Neuronal stem cell (in vitro differentiated cells): ENCODE data around the gene SERPINA9.

Source experiments
- DNase-seq: peaks from one replicate; pipeline ENCODE4 v3.0.0-alpha.2; 2013; ENCODE audit warnings: low spot score
- H2AFZ ChIP-seq: one replicate; pipeline ENCODE4 v1.6.1; 2013; ENCODE audit warnings: mild to moderate bottlenecking, low read length, inconsistent platforms
- H2AK5ac ChIP-seq: 2 replicates; pipeline ENCODE4 v1.6.1; 2013; ENCODE audit warnings: low read depth, mild to moderate bottlenecking, inconsistent platforms, low read length, moderate library complexity, mixed read lengths
- H2BK120ac ChIP-seq: 2 replicates; pipeline ENCODE4 v1.6.1; 2013; ENCODE audit warnings: low read depth, mild to moderate bottlenecking, inconsistent platforms, low read length, moderate library complexity, mixed read lengths
- H2BK12ac ChIP-seq: one replicate; pipeline ENCODE4 v1.6.1; 2013; ENCODE audit warnings: low read length, inconsistent platforms
- H2BK15ac ChIP-seq: 2 replicates; pipeline ENCODE4 v1.6.1; 2013; ENCODE audit warnings: mild to moderate bottlenecking, low read length, inconsistent platforms, mixed read lengths
- H2BK5ac ChIP-seq: one replicate; pipeline ENCODE4 v1.6.1; 2013; ENCODE audit warnings: inconsistent platforms, mild to moderate bottlenecking, low read length, moderate library complexity
- H3K14ac ChIP-seq: one replicate; pipeline ENCODE4 v1.6.1; 2013; ENCODE audit warnings: low read length, inconsistent platforms
- H3K18ac ChIP-seq: 2 replicates; pipeline ENCODE4 v1.6.1; 2013; ENCODE audit warnings: low read length, inconsistent platforms
- H3K23ac ChIP-seq: 2 replicates; pipeline ENCODE4 v1.6.1; 2013; ENCODE audit warnings: low read depth, mild to moderate bottlenecking, mixed read lengths, low read length, inconsistent platforms; ENCODE audit not compliant: poor library complexity
- H3K27ac ChIP-seq: replicated peaks from 3 replicates; pipeline ENCODE4 v1.5.1; 2013; ENCODE audit warnings: low read length, inconsistent platforms
- H3K27me3 ChIP-seq, 3 experiments: 2 replicates each; pipeline ENCODE4 v1.6.1; 2013; ENCODE audit warnings: low read length in 3 of 3, mild to moderate bottlenecking in 2 of 3, inconsistent platforms in 1 of 3, low read depth in 1 of 3, mixed read lengths in 1 of 3, moderate library complexity in 1 of 3; ENCODE audit not compliant: control insufficient read depth in 3 of 3, insufficient read depth in 3 of 3
- H3K36me3 ChIP-seq, 2 donors: replicated peaks in 1 of 2; 2 replicates each; pipeline ENCODE4 v1.6.1; 2013; ENCODE audit warnings: low read length in 2 of 2; ENCODE audit not compliant: control insufficient read depth in 2 of 2, insufficient read depth in 2 of 2
- H3K4ac ChIP-seq: 2 replicates; pipeline ENCODE4 v1.6.1; 2013; ENCODE audit warnings: inconsistent platforms, mild to moderate bottlenecking, low read length, moderate library complexity
- H3K4me1 ChIP-seq, 2 donors: 1 replicate in 1 of 2; 2 replicates in 1 of 2; pipeline ENCODE4 v1.6.1; 2013; ENCODE audit warnings: low read length in 2 of 2, low read depth in 1 of 2; ENCODE audit not compliant: control insufficient read depth in 2 of 2, insufficient read depth in 1 of 2
- H3K4me2 ChIP-seq: one replicate; pipeline ENCODE4 v1.6.1; 2013; ENCODE audit warnings: mild to moderate bottlenecking, low read length, inconsistent platforms; ENCODE audit not compliant: insufficient read depth, poor library complexity, severe bottlenecking
- H3K4me3 ChIP-seq, 2 donors: 2 replicates each; pipeline ENCODE4 v1.5.1; 2013; ENCODE audit warnings: low read length in 2 of 2, mild to moderate bottlenecking in 2 of 2, inconsistent platforms in 1 of 2, moderate library complexity in 1 of 2
- H3K79me1 ChIP-seq: one replicate; pipeline ENCODE4 v1.6.1; 2013; ENCODE audit warnings: low read depth, mild to moderate bottlenecking, inconsistent platforms, low read length, moderate library complexity
- H3K9ac ChIP-seq: one replicate; pipeline ENCODE4 v1.6.1; 2013; ENCODE audit warnings: mild to moderate bottlenecking, low read depth, low read length, inconsistent platforms; ENCODE audit not compliant: poor library complexity
- H3K9me3 ChIP-seq, 2 donors: replicated peaks in 1 of 2; 2 replicates each; pipeline versions ENCODE3 to v1.6.1; 2013; ENCODE audit warnings: low read length in 2 of 2, mild to moderate bottlenecking in 2 of 2, inconsistent platforms in 1 of 2, low read depth in 1 of 2, mixed read lengths in 1 of 2, moderate library complexity in 1 of 2; ENCODE audit not compliant: control insufficient read depth in 2 of 2, insufficient read depth in 1 of 2
- H4K8ac ChIP-seq: one replicate; pipeline ENCODE4 v1.6.1; 2013; ENCODE audit warnings: low read depth, mild to moderate bottlenecking, inconsistent platforms, low read length, moderate library complexity
- H4K91ac ChIP-seq: one replicate; pipeline ENCODE4 v1.6.1; 2013; ENCODE audit warnings: low read length, low read depth, mild to moderate bottlenecking, inconsistent platforms; ENCODE audit not compliant: poor library complexity
- WGBS, 2 donors: extraction: QIAGEN DNeasy Blood & Tissue Kit; methylation state at CpG; one replicate each; pipeline ENCODE4 v1.1.7; 2013; ENCODE audit warnings: missing lambda C conversion rate in 2 of 2, mixed read lengths in 1 of 2; ENCODE audit not compliant: insufficient read length in 2 of 2, insufficient replicate concordance in 1 of 2; ENCODE audit errors: extremely low coverage in 2 of 2; 5-methylcytosine and 5-hydroxymethylcytosine counted together

The SERPINA9 gene

GRCh38 chr14:94480809-94481208, 4.8 kb upstream of the SERPINA9 start:
- no peak for DNase-seq
- Histone ChIP-seq H4K91ac (no peak overlapping the region), H3K18ac (no peak overlapping the region), H3K4me3 (no peak overlapping the region), H4K8ac (no peak overlapping the region), H3K27me3 (no peaks in the 10 kb centered on the region), H3K79me1 (no peaks in the 10 kb centered on the region), H3K9ac (no peak overlapping the region), H3K9me3 (peaks cover 0 to 4% of the 10 kb centered on the region in 2 donors), H3K36me3 (no peaks in the 10 kb centered on the region), H3K4ac (no peak overlapping the region), H2AFZ (no peak overlapping the region), H3K4me2 (no peak overlapping the region), H3K23ac (no peak overlapping the region), H2BK12ac (no peak overlapping the region), H3K27ac (no peak overlapping the region), H2BK120ac (no peak overlapping the region), H3K4me1 (no peaks in the 10 kb centered on the region), H3K14ac (no peak overlapping the region), H2AK5ac (no peak overlapping the region), H2BK5ac (no peak overlapping the region), H2BK15ac (no peak overlapping the region)
- WGBS, 2 donors = no CpG with 5 or more reads among the region's 2 CpGs

DNA sequence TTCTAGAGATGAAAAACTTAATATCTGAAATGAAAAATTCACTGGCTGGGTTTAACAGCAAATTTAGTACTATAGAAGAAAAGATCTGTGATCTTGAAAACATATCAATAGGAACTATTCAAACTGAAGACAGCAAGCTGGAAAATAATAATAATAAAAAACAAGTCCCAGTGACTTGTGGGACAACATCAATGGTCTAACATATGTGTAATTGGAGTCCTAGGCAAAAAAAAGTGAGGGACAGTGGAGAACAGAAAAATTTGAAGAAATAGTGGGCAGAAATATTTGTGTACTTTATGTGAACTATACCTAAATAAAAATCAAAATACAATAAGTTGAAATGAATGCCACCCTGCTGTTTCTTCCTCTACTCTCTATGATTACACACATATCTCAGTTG, 2.4 kb upstream of the SERPINA9 start:
- Histone ChIP-seq H3K4me2 (no peak overlapping the region), H3K79me1 (no peaks in the 10 kb centered on the region), H3K14ac (no peak overlapping the region), H2AK5ac (no peak overlapping the region), H3K9me3 (peaks cover 0 to 4% of the 10 kb centered on the region in 2 donors), H4K8ac (no peak overlapping the region), H3K9ac (no peak overlapping the region), H2BK5ac (no peak overlapping the region), H4K91ac (no peak overlapping the region), H3K23ac (no peak overlapping the region), H3K4ac (no peak overlapping the region), H2AFZ (no peak overlapping the region), H3K27ac (no peak overlapping the region), H3K4me1 (peaks cover 0 to 11% of the 10 kb centered on the region in 2 donors), H3K36me3 (no peaks in the 10 kb centered on the region), H2BK120ac (no peak overlapping the region), H3K18ac (no peak overlapping the region), H3K4me3 (no peak overlapping the region), H3K27me3 (no peaks in the 10 kb centered on the region), H2BK15ac (no peak overlapping the region), H2BK12ac (no peak overlapping the region)
- DNase-seq = no peak

DNA sequence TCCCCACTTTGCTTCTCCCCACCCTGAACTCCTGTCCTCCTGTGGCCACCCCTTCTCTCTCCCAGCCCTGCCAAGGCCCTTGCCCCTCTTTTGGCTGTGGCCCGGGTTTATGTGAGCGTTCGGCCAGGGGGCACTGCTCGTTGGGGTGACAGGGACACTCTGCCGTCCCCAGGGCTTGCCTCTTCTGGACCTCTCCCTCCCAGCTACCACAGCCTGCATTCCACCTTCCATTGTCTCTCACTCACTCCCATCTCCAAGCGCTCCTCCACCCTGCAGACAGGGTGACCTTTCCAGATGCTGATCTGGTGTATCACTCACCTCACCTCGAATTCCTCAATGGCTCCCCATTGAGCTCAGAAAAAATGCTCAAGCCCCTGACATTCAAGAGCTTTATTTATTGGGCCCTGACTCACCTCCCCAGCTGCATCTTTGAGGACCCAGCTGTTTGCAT, 1.4 kb downstream of the SERPINA9 start:
- Histone ChIP-seq H2BK12ac (no peak overlapping the region), H3K79me1 (no peaks in the 10 kb centered on the region), H3K4me2 (no peak overlapping the region), H4K8ac (no peak overlapping the region), H3K4ac (no peak overlapping the region), H3K4me1 (peaks cover 0 to 11% of the 10 kb centered on the region in 2 donors), H2BK5ac (no peak overlapping the region), H3K23ac (no peak overlapping the region), H2AK5ac (no peak overlapping the region), H3K18ac (peak overlapping the region; percentile 11), H3K36me3 (no peaks in the 10 kb centered on the region), H3K27me3 (no peaks in the 10 kb centered on the region), H2AFZ (no peak overlapping the region), H2BK120ac (no peak overlapping the region), H3K14ac (no peak overlapping the region), H3K4me3 (no peak overlapping the region), H2BK15ac (no peak overlapping the region), H3K9me3 (peaks cover 0 to 4% of the 10 kb centered on the region in 2 donors), H3K27ac (no peak overlapping the region), H3K9ac (no peak overlapping the region), H4K91ac (no peak overlapping the region)
- no peak for DNase-seq
- no CpG with 5 or more reads among the region's 7 CpGs for WGBS, 2 donors

DNA sequence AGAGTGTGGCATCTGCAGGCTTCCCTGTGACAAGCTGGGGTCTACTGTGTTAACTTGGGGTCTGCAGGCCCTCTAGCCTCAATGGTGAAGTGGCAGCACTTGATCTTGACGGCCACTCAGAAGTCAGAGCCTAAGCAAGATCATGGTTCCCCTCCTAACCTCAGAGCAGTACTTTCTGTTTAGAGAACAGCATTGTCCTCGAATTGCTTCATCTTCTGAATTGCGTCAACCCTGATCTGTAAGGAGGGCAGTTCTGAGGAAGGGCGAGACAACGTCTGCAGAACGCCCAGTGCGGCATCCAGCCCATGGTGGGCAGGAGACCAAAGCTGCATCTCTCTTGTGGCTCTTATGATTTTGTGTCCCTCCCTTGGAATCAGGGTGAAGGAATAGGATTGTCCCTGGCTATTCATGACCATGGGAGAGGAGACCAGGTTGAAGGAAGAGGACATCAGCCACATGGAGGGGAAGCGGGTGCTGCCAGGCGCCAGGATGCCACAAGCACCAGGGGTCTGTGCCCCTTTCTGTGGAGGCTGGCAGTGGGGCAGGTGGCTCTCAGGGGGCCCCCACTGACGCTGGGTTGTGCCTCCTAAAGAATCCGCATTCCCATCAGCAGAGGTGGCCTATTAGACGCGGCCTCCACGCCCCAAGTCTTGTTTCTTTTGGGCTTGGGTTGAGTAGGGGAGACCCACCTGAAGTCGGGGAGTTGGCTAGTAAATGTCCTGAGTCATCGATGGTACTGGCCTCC, 2.2 kb downstream of the SERPINA9 start:
- no peak overlapping the region for H2BK120ac ChIP-seq
- H3K4ac ChIP-seq = no peak overlapping the region
- no peak overlapping the region for H4K8ac ChIP-seq
- no CpG with 5 or more reads among the region's 16 CpGs for WGBS, 2 donors
- no peaks in the 10 kb centered on the region for H3K79me1 ChIP-seq
- no peak overlapping the region for H2BK12ac ChIP-seq
- H3K27me3 ChIP-seq = no peaks in the 10 kb centered on the region
- H3K4me1 ChIP-seq = peaks cover 0 to 11% of the 10 kb centered on the region in 2 donors
- no peak overlapping the region for H2BK5ac ChIP-seq
- no peak overlapping the region for H3K14ac ChIP-seq
- no peak for DNase-seq
- H3K18ac ChIP-seq = peak overlapping the region; percentile 39
- no peak overlapping the region for H3K23ac ChIP-seq
- no peaks in the 10 kb centered on the region for H3K36me3 ChIP-seq
- H3K4me3 ChIP-seq = no peak overlapping the region
- no peak overlapping the region for H3K4me2 ChIP-seq
- no peak overlapping the region for H3K9ac ChIP-seq
- H3K27ac ChIP-seq = no peak overlapping the region
- H2AK5ac ChIP-seq = peak overlapping the region; percentile 15
- H2AFZ ChIP-seq = no peak overlapping the region
- H4K91ac ChIP-seq = no peak overlapping the region
- no peak overlapping the region for H2BK15ac ChIP-seq
- H3K9me3 ChIP-seq = peaks cover 0 to 4% of the 10 kb centered on the region in 2 donors
